Bronchial epithelial cell (primary cell): Measurements from ENCODE around the gene NLRP4. TPM values are rescaled to one million over a fixed set of nuclear protein-coding genes. Genes with fewer than 3 reads are reported as not detected.

ENCODE experiments used
- DNase-seq: peaks from one replicate; pipeline ENCODE4 v3.0.0-alpha.2; 2010; ENCODE audit warnings: low read depth
- FAIRE-seq: peaks from 2 replicates; lab custom pipeline; 2011; peaks lifted over from hg19 to GRCh38; lab: Jason Lieb, UNC
- H3K27me3 ChIP-seq: 2 replicates; pipeline ENCODE4 v1.5.1; 2011; ENCODE audit warnings: low read length; ENCODE audit not compliant: control insufficient read depth, insufficient read depth
- H3K36me3 ChIP-seq: 2 replicates; pipeline ENCODE4 v1.5.1; 2011; ENCODE audit warnings: low read length; ENCODE audit not compliant: control insufficient read depth, insufficient read depth
- H3K4me3 ChIP-seq: 2 replicates; pipeline ENCODE4 v1.5.1; 2011; ENCODE audit warnings: mild to moderate bottlenecking, low read depth, low read length, control low read depth
- CTCF ChIP-seq: IDR thresholded peaks from 2 replicates; pipeline ENCODE4 v1.5.1; 2011; ENCODE audit warnings: mild to moderate bottlenecking, moderate library complexity, low read length, control low read depth, inconsistent platforms; ENCODE audit not compliant: insufficient read depth, severe bottlenecking
- total RNA-seq: library from RNA; depleted of rRNA; stranded (reverse); fragments of >200 nt; gene quantifications from 2 replicates; pipeline ENCODE4 v1.2.1, GENCODE V29; 2014

NLRP4 gene
- total RNA-seq, 1 donor from 2014 or later: not detected

- no peak for FAIRE-seq
- H3K36me3 ChIP-seq: no peaks in the 10 kb centered on the region
- no peaks in the 10 kb centered on the region for H3K27me3 ChIP-seq
- TF ChIP-seq CTCF: no peak
- H3K4me3 ChIP-seq: no peak overlapping the region
- DNase-seq: no peak
These were observed 1.9 kb downstream of the NLRP4 start for GRCh38 chr19:55838251-55838650.

- Histone ChIP-seq H3K36me3 (no peaks in the 10 kb centered on the region), H3K27me3 (no peaks in the 10 kb centered on the region), H3K4me3 (no peak overlapping the region)
- TF ChIP-seq CTCF: no peak
- FAIRE-seq (no peak), DNase-seq (no peak)
These were observed 2.6 kb downstream of the NLRP4 start for GRCh38 chr19:55838906-55839305.

GRCh38 chr19:55855160-55855559, 18.8 kb downstream of the NLRP4 start:
- TF ChIP-seq CTCF: no peak
- Histone ChIP-seq H3K36me3 (no peaks in the 10 kb centered on the region), H3K4me3 (no peak overlapping the region), H3K27me3 (no peaks in the 10 kb centered on the region)
- FAIRE-seq: no peak
- no peak for DNase-seq

- FAIRE-seq (no peak), DNase-seq (no peak)
- no peak overlapping the region for H3K4me3 ChIP-seq
- no peak for TF ChIP-seq CTCF
- no peaks in the 10 kb centered on the region for H3K27me3 ChIP-seq
- no peaks in the 10 kb centered on the region for H3K36me3 ChIP-seq
These were observed 20.8 kb downstream of the NLRP4 start for GRCh38 chr19:55857149-55857548.

GRCh38 chr19:55857974-55858373, 21.6 kb downstream of the NLRP4 start:
- Histone ChIP-seq H3K4me3 (no peak overlapping the region), H3K36me3 (no peaks in the 10 kb centered on the region), H3K27me3 (no peaks in the 10 kb centered on the region)
- DNase-seq: no peak
- no peak for TF ChIP-seq CTCF
- no peak for FAIRE-seq

- no peak for TF ChIP-seq CTCF
- H3K36me3 ChIP-seq: no peaks in the 10 kb centered on the region
- DNase-seq: no peak
- H3K4me3 ChIP-seq: no peak overlapping the region
- H3K27me3 ChIP-seq: no peaks in the 10 kb centered on the region
- FAIRE-seq: no peak
These were observed 22.1 kb downstream of the NLRP4 start for GRCh38 chr19:55858401-55858800.
